GM12801 (cell line): ENCODE data around the gene SOD2.

Source experiments
- TF ChIP-seq, protein P1 (sequence below): IDR thresholded peaks from one replicate; pipeline ENCODE4 v1.5.1; 2011; ENCODE audit warnings: control low read depth; ENCODE audit not compliant: insufficient read length; ENCODE audit errors: extremely low read depth

The SOD2 gene

DNA sequence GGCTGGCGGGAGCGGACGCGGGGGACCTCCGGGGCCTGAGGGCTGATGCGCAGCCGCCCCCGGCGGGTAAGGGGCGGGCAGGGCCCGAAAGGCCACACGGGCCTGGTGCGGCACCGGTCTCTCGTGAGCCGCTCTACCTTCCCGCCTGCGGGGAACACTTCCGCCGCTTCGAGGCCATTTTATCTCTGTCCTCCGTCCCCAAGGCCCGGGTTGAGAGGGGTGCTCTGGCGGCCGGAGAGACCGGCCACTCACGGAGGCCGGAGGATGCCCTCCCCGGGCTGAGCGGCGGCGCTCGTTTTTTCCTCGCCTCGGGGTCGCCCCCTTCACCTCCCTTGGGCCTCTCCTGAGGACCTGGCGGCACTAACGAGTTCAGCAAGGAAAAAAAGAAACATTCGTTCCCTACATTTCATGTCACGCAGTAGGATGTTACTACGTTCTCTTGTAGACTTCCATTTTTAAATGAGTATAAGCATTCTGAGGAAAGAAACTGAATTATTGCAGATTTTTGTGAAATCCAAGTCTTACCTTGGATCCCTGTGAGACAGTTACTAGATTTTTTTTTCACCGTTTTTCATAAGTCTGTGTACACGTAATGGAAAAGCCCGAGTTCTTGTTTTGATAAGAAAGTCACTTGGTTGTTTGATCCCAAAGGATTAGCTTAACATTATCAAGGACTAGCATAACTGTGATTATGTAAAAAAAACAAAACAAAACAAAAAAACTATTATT lies 34.8 kb upstream of the SOD2 start:
- TF ChIP-seq, protein P1, sequence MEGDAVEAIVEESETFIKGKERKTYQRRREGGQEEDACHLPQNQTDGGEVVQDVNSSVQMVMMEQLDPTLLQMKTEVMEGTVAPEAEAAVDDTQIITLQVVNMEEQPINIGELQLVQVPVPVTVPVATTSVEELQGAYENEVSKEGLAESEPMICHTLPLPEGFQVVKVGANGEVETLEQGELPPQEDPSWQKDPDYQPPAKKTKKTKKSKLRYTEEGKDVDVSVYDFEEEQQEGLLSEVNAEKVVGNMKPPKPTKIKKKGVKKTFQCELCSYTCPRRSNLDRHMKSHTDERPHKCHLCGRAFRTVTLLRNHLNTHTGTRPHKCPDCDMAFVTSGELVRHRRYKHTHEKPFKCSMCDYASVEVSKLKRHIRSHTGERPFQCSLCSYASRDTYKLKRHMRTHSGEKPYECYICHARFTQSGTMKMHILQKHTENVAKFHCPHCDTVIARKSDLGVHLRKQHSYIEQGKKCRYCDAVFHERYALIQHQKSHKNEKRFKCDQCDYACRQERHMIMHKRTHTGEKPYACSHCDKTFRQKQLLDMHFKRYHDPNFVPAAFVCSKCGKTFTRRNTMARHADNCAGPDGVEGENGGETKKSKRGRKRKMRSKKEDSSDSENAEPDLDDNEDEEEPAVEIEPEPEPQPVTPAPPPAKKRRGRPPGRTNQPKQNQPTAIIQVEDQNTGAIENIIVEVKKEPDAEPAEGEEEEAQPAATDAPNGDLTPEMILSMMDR: no peak

DNA sequence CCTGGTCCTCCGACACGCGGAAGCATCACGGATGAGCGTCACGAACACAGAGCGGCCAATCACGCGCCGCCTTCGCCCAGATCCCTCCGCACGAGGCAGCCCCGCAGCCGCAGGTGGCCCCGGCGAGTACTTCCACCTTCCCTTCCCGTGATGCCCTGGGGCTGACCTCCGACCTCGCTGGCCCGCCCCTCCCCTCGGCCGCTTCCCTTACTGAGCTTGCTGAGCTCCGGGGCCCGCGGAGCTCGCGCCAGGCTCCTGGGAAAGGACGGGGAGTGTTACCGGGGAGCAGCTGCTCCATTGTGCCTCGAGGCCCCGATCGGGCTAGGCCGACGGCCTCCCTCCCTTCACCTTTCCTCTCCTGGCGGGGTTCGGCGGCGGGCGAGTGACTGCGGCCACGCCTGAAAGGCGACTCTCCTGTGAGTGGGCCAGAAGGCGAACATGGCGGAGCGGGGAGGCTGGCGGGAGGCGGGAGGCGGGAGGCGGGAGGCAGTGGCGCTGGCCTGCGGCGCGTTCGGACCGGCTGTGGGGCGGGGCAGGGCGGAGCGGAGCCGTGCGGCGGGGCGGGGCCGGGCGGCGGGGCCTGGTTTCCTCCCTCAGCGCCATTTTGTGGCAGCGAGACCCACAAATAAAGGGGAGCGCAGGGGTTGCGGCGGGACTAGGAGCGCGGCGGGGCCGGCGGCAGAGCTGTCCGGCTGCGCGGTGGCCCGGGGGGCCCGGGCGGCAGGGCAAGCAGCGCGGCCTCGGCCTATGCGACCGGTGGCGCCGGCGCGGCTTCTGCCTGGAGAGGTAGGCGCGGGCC lies 34.1 kb upstream of the SOD2 start, which contains the start of gene WTAP:
WTAP (plus strand) TSS at position 589 of the 799 bp plus-strand sequence. CDS start 8,760 bp downstream, outside the sequence.
- TF ChIP-seq, protein P1: no peak

DNA sequence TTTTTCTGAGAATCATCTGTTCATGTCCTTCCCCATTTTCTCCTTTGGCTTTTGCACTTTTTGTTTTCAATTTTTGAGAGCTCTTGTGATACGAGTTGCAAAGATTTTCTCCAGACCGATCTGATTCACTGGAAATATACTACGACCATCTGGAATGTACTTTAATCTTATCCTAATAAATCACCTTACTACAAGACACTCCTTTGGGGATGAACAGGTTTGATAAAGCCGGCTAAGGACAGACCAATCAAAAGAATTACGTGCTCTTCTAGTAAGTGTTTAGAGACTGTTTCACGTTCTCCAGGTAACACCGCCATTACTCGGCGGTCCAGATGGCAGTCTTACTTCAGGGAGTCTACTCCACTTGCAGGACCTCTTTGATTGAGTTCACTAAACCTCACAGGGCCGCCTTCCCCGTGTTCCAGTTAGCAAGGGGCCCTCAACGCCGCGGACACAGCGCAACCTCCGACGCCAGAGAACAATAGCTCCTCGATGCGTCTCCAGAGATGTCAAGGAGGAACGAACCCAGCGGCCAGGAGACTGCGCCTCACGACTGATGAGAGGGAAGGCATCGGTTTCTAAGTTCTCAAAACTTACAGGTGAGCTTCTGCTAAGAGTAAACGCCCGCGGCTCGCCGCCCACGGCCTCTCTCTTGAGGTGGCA lies 33.3 kb upstream of the SOD2 start:
- TF ChIP-seq, protein P1: no peak

DNA sequence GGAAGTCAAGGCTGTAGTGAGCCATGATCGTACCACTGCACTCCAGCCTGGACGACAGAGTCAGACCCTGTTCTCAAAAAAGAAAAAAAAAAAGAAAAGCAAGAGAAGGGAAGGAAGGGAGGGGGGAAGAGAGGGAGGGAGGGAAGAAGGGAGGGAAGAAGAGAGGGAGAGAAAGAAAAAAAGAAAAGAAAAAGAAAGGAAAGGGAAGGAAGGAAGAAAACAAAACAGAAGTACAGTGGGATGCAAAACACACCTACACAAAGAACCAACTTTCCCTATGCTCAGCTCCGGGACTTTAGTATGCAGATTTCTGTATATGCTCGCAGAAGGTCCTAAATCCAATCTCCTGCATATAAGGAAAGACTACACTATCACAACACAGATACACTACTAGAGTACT lies 31.7 kb upstream of the SOD2 start:
- TF ChIP-seq, protein P1: no peak

DNA sequence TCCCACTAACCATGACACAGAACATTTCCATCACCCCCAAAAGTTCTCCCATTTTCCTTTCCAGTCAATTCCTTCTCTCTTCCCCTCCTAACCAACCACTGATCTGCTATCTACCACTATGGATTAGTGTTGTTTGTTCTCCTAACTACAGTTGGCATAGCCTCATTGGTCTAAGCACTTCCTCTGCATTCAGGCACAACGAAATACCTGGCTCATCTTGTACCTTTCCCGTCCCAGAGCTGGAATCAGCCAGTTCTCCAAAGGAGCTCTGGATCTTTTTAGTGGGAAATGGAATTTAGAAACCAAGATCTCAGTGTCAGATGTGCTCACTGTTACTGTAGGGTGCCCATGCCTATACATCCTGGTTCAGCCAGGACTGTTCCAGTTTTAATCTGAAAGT lies 30.2 kb upstream of the SOD2 start:
- TF ChIP-seq, protein P1: no peak

DNA sequence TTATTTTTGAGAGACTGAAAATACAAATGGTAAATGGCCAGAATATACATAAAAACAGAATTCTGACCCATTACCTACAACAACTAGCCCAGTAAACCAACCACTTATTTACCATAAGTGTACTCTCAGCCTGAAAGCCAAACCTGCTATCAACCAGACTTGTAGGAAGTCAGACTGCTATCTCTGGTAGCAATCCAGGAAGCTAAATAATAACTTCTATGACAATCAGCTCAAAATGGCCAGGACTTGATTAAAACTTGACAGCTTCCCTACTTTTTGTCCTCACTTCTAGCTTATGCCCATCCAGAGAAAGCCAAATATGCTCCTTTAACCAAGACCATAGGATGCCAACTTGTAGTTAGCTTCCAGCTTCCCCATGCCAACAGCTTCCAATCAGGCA lies 29.6 kb upstream of the SOD2 start:
- TF ChIP-seq, protein P1: no peak

DNA sequence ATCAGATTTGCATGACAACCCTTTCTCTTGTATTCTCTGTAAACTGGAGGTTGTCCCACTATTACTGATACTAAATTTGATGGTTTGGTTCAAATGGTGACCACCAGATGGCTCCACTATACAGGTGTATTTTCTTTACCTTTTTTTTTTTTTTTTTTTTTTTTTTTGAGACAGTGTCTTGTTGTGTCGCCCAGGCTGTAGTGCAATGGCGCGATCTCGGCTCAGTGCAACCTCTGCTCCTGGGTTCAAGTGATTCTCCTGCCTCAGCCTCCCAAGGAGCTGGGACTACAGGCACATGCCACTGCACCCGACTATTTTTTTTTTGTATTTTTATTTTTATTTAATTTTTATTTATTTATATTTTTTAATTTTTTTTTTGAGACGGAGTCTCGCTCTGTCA lies 27.7 kb upstream of the SOD2 start:
- TF ChIP-seq, protein P1: no peak
